ENCODE measurements around the gene CTIF.
"Not testable (repeated sequence)": the region's sequence is repeated elsewhere in the genome, so short reads cannot be mapped to it uniquely, and the experiment has no call there.

Gene CTIF

GRCh38 chr18:48866856-48867255, 328.0 kb downstream of the CTIF start:
- H3K27me3 ChIP-seq (ENCODE audit: control insufficient read depth in 1 of 2, insufficient read depth in 2 of 2, low read length in 2 of 2), result no peaks in the 10 kb centered on the region
- no peak overlapping the region for H3K27ac ChIP-seq (ENCODE audit: low read length)
- H3K4me3 ChIP-seq (ENCODE audit: low read length in 2 of 2), result no peak overlapping the region
- peaks cover 9% of the 10 kb centered on the region for H3K4me1 ChIP-seq (ENCODE audit: control insufficient read depth, insufficient read depth, low read length)
- no peak overlapping the region for H3K9ac ChIP-seq (ENCODE audit: low read length in 2 of 2)
- H3K9me3 ChIP-seq (ENCODE audit: control insufficient read depth in 2 of 2, low read length in 2 of 2), result no peaks in the 10 kb centered on the region
- H3K36me3 ChIP-seq (ENCODE audit: control insufficient read depth in 2 of 2, insufficient read depth in 2 of 2, low read length in 2 of 2), result no peaks in the 10 kb centered on the region

GRCh38 chr18:48867978-48868377, 329.1 kb downstream of the CTIF start:
- H3K4me1 ChIP-seq (ENCODE audit: control insufficient read depth, insufficient read depth, low read length), result peaks cover 9% of the 10 kb centered on the region
- no peak overlapping the region for H3K4me3 ChIP-seq (ENCODE audit: low read length in 2 of 2)
- H3K36me3 ChIP-seq (ENCODE audit: control insufficient read depth in 2 of 2, insufficient read depth in 2 of 2, low read length in 2 of 2), result no peaks in the 10 kb centered on the region
- no peak overlapping the region for H3K9ac ChIP-seq (ENCODE audit: low read length in 2 of 2)
- H3K27me3 ChIP-seq (ENCODE audit: control insufficient read depth in 1 of 2, insufficient read depth in 2 of 2, low read length in 2 of 2), result no peaks in the 10 kb centered on the region
- no peaks in the 10 kb centered on the region for H3K9me3 ChIP-seq (ENCODE audit: control insufficient read depth in 2 of 2, low read length in 2 of 2)
- H3K27ac ChIP-seq (ENCODE audit: low read length), result no peak overlapping the region

- H3K9ac ChIP-seq (ENCODE audit: low read length in 2 of 2), result no peak overlapping the region
- peaks cover 9% of the 10 kb centered on the region for H3K4me1 ChIP-seq (ENCODE audit: control insufficient read depth, insufficient read depth, low read length)
- no peak overlapping the region for H3K27ac ChIP-seq (ENCODE audit: low read length)
- H3K4me3 ChIP-seq (ENCODE audit: low read length in 2 of 2), result no peak overlapping the region
- no peaks in the 10 kb centered on the region for H3K9me3 ChIP-seq (ENCODE audit: control insufficient read depth in 2 of 2, low read length in 2 of 2)
- no peaks in the 10 kb centered on the region for H3K36me3 ChIP-seq (ENCODE audit: control insufficient read depth in 2 of 2, insufficient read depth in 2 of 2, low read length in 2 of 2)
- no peaks in the 10 kb centered on the region for H3K27me3 ChIP-seq (ENCODE audit: control insufficient read depth in 1 of 2, insufficient read depth in 2 of 2, low read length in 2 of 2)
Observed at GRCh38 chr18:48868468-48869466, 329.9 kb downstream of the CTIF start.

GRCh38 chr18:48869591-48869990, 330.8 kb downstream of the CTIF start:
- H3K9ac ChIP-seq (ENCODE audit: low read length in 2 of 2), result no peak overlapping the region
- H3K36me3 ChIP-seq (ENCODE audit: control insufficient read depth in 2 of 2, insufficient read depth in 2 of 2, low read length in 2 of 2), result no peaks in the 10 kb centered on the region
- H3K4me1 ChIP-seq (ENCODE audit: control insufficient read depth, insufficient read depth, low read length), result peaks cover 9% of the 10 kb centered on the region
- H3K27ac ChIP-seq (ENCODE audit: low read length), result no peak overlapping the region
- no peak overlapping the region for H3K4me3 ChIP-seq (ENCODE audit: low read length in 2 of 2)
- H3K27me3 ChIP-seq (ENCODE audit: control insufficient read depth in 1 of 2, insufficient read depth in 2 of 2, low read length in 2 of 2), result no peaks in the 10 kb centered on the region
- no peaks in the 10 kb centered on the region for H3K9me3 ChIP-seq (ENCODE audit: control insufficient read depth in 2 of 2, low read length in 2 of 2)

GRCh38 chr18:48870926-48871325, 332.1 kb downstream of the CTIF start:
- H3K9ac ChIP-seq (ENCODE audit: low read length in 2 of 2); H3K4me1 ChIP-seq (ENCODE audit: control insufficient read depth, insufficient read depth, low read length); H3K4me3 ChIP-seq (ENCODE audit: low read length in 2 of 2); H3K36me3 ChIP-seq (ENCODE audit: control insufficient read depth in 2 of 2, insufficient read depth in 2 of 2, low read length in 2 of 2); H3K9me3 ChIP-seq (ENCODE audit: control insufficient read depth in 2 of 2, low read length in 2 of 2); H3K27me3 ChIP-seq (ENCODE audit: control insufficient read depth in 1 of 2, insufficient read depth in 2 of 2, low read length in 2 of 2); H3K27ac ChIP-seq (ENCODE audit: low read length): not testable (repeated sequence)

GRCh38 chr18:48871391-48872166, 332.7 kb downstream of the CTIF start:
- Histone ChIP-seq H3K4me1 (ENCODE audit: control insufficient read depth, insufficient read depth, low read length) (peaks cover 5% of the 10 kb centered on the region), H3K9me3 (ENCODE audit: control insufficient read depth in 2 of 2, low read length in 2 of 2) (no peaks in the 10 kb centered on the region), H3K27ac (ENCODE audit: low read length) (no peak overlapping the region), H3K27me3 (ENCODE audit: control insufficient read depth in 1 of 2, insufficient read depth in 2 of 2, low read length in 2 of 2) (no peaks in the 10 kb centered on the region), H3K36me3 (ENCODE audit: control insufficient read depth in 2 of 2, insufficient read depth in 2 of 2, low read length in 2 of 2) (no peaks in the 10 kb centered on the region), H3K4me3 (ENCODE audit: low read length in 2 of 2) (no peak overlapping the region), H3K9ac (ENCODE audit: low read length in 2 of 2) (no peak overlapping the region)

- no peaks in the 10 kb centered on the region for H3K36me3 ChIP-seq (ENCODE audit: control insufficient read depth in 2 of 2, insufficient read depth in 2 of 2, low read length in 2 of 2)
Observed at GRCh38 chr18:48872234-48873145, 333.7 kb downstream of the CTIF start.

GRCh38 chr18:48874233-48874632, 335.4 kb downstream of the CTIF start:
- H3K27me3 ChIP-seq (ENCODE audit: control insufficient read depth in 1 of 2, insufficient read depth in 2 of 2, low read length in 2 of 2), result no peaks in the 10 kb centered on the region
- no peak overlapping the region for H3K9ac ChIP-seq (ENCODE audit: low read length in 2 of 2)
- H3K4me1 ChIP-seq (ENCODE audit: control insufficient read depth, insufficient read depth, low read length), result no peaks in the 10 kb centered on the region
- no peaks in the 10 kb centered on the region for H3K36me3 ChIP-seq (ENCODE audit: control insufficient read depth in 2 of 2, insufficient read depth in 2 of 2, low read length in 2 of 2)
- H3K4me3 ChIP-seq (ENCODE audit: low read length in 2 of 2), result no peak overlapping the region
- H3K9me3 ChIP-seq (ENCODE audit: control insufficient read depth in 2 of 2, low read length in 2 of 2), result no peaks in the 10 kb centered on the region
- no peak overlapping the region for H3K27ac ChIP-seq (ENCODE audit: low read length)

More at GRCh38 chr18:48872234-48873145, 333.7 kb downstream of the CTIF start:
- no peak overlapping the region for H3K4me3 ChIP-seq (ENCODE audit: low read length in 2 of 2)
- H3K9me3 ChIP-seq (ENCODE audit: control insufficient read depth in 2 of 2, low read length in 2 of 2), result no peaks in the 10 kb centered on the region
- no peak overlapping the region for H3K27ac ChIP-seq (ENCODE audit: low read length)
- no peaks in the 10 kb centered on the region for H3K27me3 ChIP-seq (ENCODE audit: control insufficient read depth in 1 of 2, insufficient read depth in 2 of 2, low read length in 2 of 2)
- H3K4me1 ChIP-seq (ENCODE audit: control insufficient read depth, insufficient read depth, low read length), result no peaks in the 10 kb centered on the region
- no peak overlapping the region for H3K9ac ChIP-seq (ENCODE audit: low read length in 2 of 2)

GRCh38 chr18:48874701-48875162, 335.9 kb downstream of the CTIF start:
- H3K27me3 ChIP-seq (ENCODE audit: control insufficient read depth in 1 of 2, insufficient read depth in 2 of 2, low read length in 2 of 2), result no peaks in the 10 kb centered on the region
- no peaks in the 10 kb centered on the region for H3K4me1 ChIP-seq (ENCODE audit: control insufficient read depth, insufficient read depth, low read length)
- H3K27ac ChIP-seq (ENCODE audit: low read length), result no peak overlapping the region
- H3K36me3 ChIP-seq (ENCODE audit: control insufficient read depth in 2 of 2, insufficient read depth in 2 of 2, low read length in 2 of 2), result no peaks in the 10 kb centered on the region
- H3K9me3 ChIP-seq (ENCODE audit: control insufficient read depth in 2 of 2, low read length in 2 of 2), result no peaks in the 10 kb centered on the region
- H3K9ac ChIP-seq (ENCODE audit: low read length in 2 of 2), result no peak overlapping the region
- H3K4me3 ChIP-seq (ENCODE audit: low read length in 2 of 2), result no peak overlapping the region

GRCh38 chr18:48875314-48875941, 336.6 kb downstream of the CTIF start:
- no peak overlapping the region for H3K27ac ChIP-seq (ENCODE audit: low read length)

More at GRCh38 chr18:48875314-48875941, 336.6 kb downstream of the CTIF start:
- H3K4me1 ChIP-seq (ENCODE audit: control insufficient read depth, insufficient read depth, low read length), result no peaks in the 10 kb centered on the region
- no peaks in the 10 kb centered on the region for H3K36me3 ChIP-seq (ENCODE audit: control insufficient read depth in 2 of 2, insufficient read depth in 2 of 2, low read length in 2 of 2)
- no peak overlapping the region for H3K9ac ChIP-seq (ENCODE audit: low read length in 2 of 2)
- H3K4me3 ChIP-seq (ENCODE audit: low read length in 2 of 2), result no peak overlapping the region
- H3K27me3 ChIP-seq (ENCODE audit: control insufficient read depth in 1 of 2, insufficient read depth in 2 of 2, low read length in 2 of 2), result no peaks in the 10 kb centered on the region
- H3K9me3 ChIP-seq (ENCODE audit: control insufficient read depth in 2 of 2, low read length in 2 of 2), result no peaks in the 10 kb centered on the region

Measured in stomach smooth muscle (tissue), 2 donors.